Measurements from ENCODE around the gene SNAP29.

SNAP29 gene

DNA sequence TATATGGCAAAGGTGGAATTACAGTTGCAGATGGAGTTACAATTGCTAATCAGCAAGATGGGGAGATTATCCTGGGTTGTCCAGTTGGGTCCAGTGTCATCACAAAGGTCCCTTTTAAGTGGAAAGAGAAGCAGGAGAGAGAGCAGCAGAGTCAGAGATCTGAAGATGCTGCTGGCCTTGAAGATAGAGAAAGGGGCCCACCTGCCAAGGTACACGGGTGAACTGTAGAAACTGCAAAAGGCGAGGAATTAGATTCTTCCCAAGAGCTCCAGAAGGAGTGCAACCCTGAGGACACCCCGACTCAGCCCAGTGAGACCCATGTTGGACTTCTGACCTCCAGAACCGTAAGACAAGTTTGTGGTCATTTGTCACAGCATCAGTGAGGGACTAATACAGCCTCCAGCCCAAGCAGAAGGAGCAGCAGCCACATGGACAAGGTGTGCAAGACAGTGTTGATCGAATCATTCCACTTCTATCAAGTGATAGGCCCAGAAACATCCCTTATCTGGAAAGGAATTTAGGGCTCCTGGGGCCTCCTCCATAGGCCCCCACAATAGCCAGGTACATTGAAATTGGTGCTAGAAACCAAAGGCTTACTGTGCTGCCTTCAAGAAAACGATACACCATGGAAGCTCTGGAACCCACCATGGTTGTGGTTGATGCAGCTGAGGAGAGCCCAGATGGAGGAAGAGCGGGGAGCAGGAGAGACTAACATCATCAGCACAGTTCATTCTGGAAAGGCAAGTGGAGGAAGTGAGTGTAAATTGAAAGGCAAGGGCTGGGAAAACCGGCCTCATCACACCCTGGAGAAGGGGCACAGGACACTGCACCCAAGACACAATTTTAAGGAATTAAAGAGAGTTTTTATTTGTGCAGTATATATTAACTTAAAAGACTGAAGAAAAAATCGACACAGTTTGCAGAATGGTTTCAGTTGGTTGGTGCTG, 23.3 kb downstream of the SNAP29 start:
- no peaks in the 10 kb centered on the region for H3K9me2 ChIP-seq (ENCODE audit: low read depth, low read length)
- no peaks in the 10 kb centered on the region for H3K9me3 ChIP-seq (ENCODE audit: low read length)
- H4K20me1 ChIP-seq (ENCODE audit: insufficient read depth, low read length), result no peaks in the 10 kb centered on the region
- no peak overlapping the region for H3K27ac ChIP-seq (ENCODE audit: low read depth, low read length, poor library complexity, severe bottlenecking)
- H3K4me1 ChIP-seq (ENCODE audit: insufficient read depth, low read length, severe bottlenecking), result no peaks in the 10 kb centered on the region
- TF ChIP-seq EZH2 (IDR thresholded peaks at IDR 0.05; ENCODE audit: borderline replicate concordance, low read length), result no peak
- TF ChIP-seq, protein P1, sequence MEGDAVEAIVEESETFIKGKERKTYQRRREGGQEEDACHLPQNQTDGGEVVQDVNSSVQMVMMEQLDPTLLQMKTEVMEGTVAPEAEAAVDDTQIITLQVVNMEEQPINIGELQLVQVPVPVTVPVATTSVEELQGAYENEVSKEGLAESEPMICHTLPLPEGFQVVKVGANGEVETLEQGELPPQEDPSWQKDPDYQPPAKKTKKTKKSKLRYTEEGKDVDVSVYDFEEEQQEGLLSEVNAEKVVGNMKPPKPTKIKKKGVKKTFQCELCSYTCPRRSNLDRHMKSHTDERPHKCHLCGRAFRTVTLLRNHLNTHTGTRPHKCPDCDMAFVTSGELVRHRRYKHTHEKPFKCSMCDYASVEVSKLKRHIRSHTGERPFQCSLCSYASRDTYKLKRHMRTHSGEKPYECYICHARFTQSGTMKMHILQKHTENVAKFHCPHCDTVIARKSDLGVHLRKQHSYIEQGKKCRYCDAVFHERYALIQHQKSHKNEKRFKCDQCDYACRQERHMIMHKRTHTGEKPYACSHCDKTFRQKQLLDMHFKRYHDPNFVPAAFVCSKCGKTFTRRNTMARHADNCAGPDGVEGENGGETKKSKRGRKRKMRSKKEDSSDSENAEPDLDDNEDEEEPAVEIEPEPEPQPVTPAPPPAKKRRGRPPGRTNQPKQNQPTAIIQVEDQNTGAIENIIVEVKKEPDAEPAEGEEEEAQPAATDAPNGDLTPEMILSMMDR (IDR thresholded peaks at IDR 0.05; ENCODE audit: low read length), result no peak
- H3F3A ChIP-seq (ENCODE audit: insufficient read depth, low read length), result no peaks in the 10 kb centered on the region
- no peak overlapping the region for H3K9ac ChIP-seq (ENCODE audit: low read length)
- peaks cover 32% of the 10 kb centered on the region; the same call in 1 of the 2 replicates for H3K36me3 ChIP-seq (ENCODE audit: insufficient read depth, low read length)
- H3K79me2 ChIP-seq (ENCODE audit: insufficient read depth, low read length), result no peaks in the 10 kb centered on the region
- H3K27me3 ChIP-seq (ENCODE audit: insufficient read depth, low read length), result no peaks in the 10 kb centered on the region
- H3K4me3 ChIP-seq (ENCODE audit: low read depth, low read length, poor library complexity, severe bottlenecking), result no peak overlapping the region
- no peak overlapping the region for H3K4me2 ChIP-seq (ENCODE audit: low read length)
- H2AFZ ChIP-seq (ENCODE audit: low read length), result no peak overlapping the region

DNA sequence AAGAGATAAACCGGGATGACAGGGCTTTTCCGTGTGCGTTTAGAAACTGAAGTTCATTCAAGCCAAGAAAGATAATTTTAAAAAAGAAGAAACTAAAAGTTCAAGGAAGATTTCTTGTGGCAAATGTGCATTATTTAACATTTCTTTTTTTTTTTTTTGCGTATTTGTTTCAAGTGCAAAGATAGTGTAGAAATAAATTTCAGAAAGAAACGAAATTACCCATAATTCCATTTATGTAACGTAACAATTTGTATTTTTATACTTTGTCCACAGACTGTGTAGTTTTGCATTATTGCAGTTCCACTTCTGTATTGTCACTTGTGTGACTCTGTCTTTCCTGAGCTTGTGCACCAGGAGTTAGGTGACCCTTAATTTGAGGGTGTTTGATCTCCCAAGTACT, 24.0 kb downstream of the SNAP29 start:
- H3K4me2 ChIP-seq (ENCODE audit: low read length), result no peak overlapping the region
- H3K4me1 ChIP-seq (ENCODE audit: insufficient read depth, low read length, severe bottlenecking), result no peaks in the 10 kb centered on the region
- H2AFZ ChIP-seq (ENCODE audit: low read length), result no peak overlapping the region
- no peaks in the 10 kb centered on the region for H3K9me3 ChIP-seq (ENCODE audit: low read length)
- H3K4me3 ChIP-seq (ENCODE audit: low read depth, low read length, poor library complexity, severe bottlenecking), result no peak overlapping the region
- no peaks in the 10 kb centered on the region for H3F3A ChIP-seq (ENCODE audit: insufficient read depth, low read length)
- H4K20me1 ChIP-seq (ENCODE audit: insufficient read depth, low read length), result no peaks in the 10 kb centered on the region
- no peaks in the 10 kb centered on the region for H3K27me3 ChIP-seq (ENCODE audit: insufficient read depth, low read length)
- no peaks in the 10 kb centered on the region for H3K9me2 ChIP-seq (ENCODE audit: low read depth, low read length)
- peaks cover 39% of the 10 kb centered on the region for H3K36me3 ChIP-seq (ENCODE audit: insufficient read depth, low read length)
- H3K27ac ChIP-seq (ENCODE audit: low read depth, low read length, poor library complexity, severe bottlenecking), result no peak overlapping the region
- no peak overlapping the region for H3K9ac ChIP-seq (ENCODE audit: low read length)
- TF ChIP-seq EZH2 (IDR thresholded peaks at IDR 0.05; ENCODE audit: borderline replicate concordance, low read length), result no peak
- TF ChIP-seq, protein P1 (IDR thresholded peaks at IDR 0.05; ENCODE audit: low read length), result no peak
- H3K79me2 ChIP-seq (ENCODE audit: insufficient read depth, low read length), result no peaks in the 10 kb centered on the region

DNA sequence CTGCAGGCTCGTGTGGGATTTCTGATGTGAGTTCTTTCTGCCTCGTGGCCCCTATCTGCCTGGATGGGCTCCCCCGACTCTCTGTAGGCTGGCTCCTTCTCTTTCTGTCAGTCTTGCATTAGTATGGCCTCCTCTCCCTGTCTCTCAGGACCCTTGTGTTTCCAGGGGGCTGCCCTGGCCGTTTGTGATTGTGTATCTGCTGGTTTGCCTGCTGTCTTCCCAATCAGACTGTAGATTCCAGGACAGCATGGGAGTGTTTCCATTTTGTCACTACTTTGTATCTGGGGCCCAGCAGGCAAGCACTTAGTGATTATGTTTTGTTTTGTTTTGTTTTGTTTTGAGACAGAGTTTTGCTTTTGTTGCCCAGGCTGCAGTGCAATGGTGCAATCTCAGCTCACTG, 25.6 kb downstream of the SNAP29 start:
- Histone ChIP-seq H3K27ac (ENCODE audit: low read depth, low read length, poor library complexity, severe bottlenecking) (no peak overlapping the region), H3K9me2 (ENCODE audit: low read depth, low read length) (no peaks in the 10 kb centered on the region), H3F3A (ENCODE audit: insufficient read depth, low read length) (no peaks in the 10 kb centered on the region), H3K79me2 (ENCODE audit: insufficient read depth, low read length) (no peaks in the 10 kb centered on the region), H3K4me3 (ENCODE audit: low read depth, low read length, poor library complexity, severe bottlenecking) (no peak overlapping the region), H2AFZ (ENCODE audit: low read length) (no peak overlapping the region), H3K36me3 (ENCODE audit: insufficient read depth, low read length) (peaks cover 51% of the 10 kb centered on the region), H3K4me1 (ENCODE audit: insufficient read depth, low read length, severe bottlenecking) (no peaks in the 10 kb centered on the region), H3K9me3 (ENCODE audit: low read length) (no peaks in the 10 kb centered on the region), H3K27me3 (ENCODE audit: insufficient read depth, low read length) (no peaks in the 10 kb centered on the region), H3K4me2 (ENCODE audit: low read length) (no peak overlapping the region), H4K20me1 (ENCODE audit: insufficient read depth, low read length) (no peaks in the 10 kb centered on the region), H3K9ac (ENCODE audit: low read length) (no peak overlapping the region)
- no peak for TF ChIP-seq EZH2 (IDR thresholded peaks at IDR 0.05; ENCODE audit: borderline replicate concordance, low read length)
- TF ChIP-seq, protein P1 (IDR thresholded peaks at IDR 0.05; ENCODE audit: low read length), result no peak

Data from OCI-LY1 (cell line).